GM12874 (cell line): ENCODE data around the gene SLC8A3.

Experiments
- TF ChIP-seq, protein P1 (sequence below): IDR thresholded peaks from 2 replicates; pipeline ENCODE4 v1.5.1; 2011; ENCODE audit warnings: low read depth, mild to moderate bottlenecking, control low read depth, low read length, moderate library complexity; ENCODE audit not compliant: insufficient read depth

The SLC8A3 gene

GRCh38 chr14:70082394-70082793 is 106.4 kb downstream of the SLC8A3 start:
- TF ChIP-seq, protein P1, sequence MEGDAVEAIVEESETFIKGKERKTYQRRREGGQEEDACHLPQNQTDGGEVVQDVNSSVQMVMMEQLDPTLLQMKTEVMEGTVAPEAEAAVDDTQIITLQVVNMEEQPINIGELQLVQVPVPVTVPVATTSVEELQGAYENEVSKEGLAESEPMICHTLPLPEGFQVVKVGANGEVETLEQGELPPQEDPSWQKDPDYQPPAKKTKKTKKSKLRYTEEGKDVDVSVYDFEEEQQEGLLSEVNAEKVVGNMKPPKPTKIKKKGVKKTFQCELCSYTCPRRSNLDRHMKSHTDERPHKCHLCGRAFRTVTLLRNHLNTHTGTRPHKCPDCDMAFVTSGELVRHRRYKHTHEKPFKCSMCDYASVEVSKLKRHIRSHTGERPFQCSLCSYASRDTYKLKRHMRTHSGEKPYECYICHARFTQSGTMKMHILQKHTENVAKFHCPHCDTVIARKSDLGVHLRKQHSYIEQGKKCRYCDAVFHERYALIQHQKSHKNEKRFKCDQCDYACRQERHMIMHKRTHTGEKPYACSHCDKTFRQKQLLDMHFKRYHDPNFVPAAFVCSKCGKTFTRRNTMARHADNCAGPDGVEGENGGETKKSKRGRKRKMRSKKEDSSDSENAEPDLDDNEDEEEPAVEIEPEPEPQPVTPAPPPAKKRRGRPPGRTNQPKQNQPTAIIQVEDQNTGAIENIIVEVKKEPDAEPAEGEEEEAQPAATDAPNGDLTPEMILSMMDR: no peak

DNA sequence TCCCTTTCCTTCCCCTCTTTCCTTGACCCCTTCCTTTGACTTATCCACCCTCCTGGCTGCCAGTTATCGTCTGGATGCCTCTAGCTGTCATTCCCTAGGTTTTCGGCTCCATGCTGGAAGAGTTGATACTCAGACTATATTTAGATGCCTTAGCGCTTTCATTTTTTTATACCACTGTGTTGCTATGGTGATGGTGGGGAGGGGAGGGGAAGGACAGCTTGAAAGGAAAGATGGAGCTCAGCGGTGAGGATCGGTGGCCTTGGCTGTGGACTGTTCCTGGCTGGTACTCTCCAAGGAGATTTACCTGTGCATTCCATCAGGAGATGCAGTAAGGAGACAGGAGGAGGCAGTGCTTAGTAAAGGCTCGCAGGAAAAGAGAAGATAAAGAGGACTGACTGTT is 108.7 kb downstream of the SLC8A3 start:
- TF ChIP-seq, protein P1: no peak

GRCh38 chr14:70078329-70078728 is 110.4 kb downstream of the SLC8A3 start:
- TF ChIP-seq, protein P1: no peak

DNA sequence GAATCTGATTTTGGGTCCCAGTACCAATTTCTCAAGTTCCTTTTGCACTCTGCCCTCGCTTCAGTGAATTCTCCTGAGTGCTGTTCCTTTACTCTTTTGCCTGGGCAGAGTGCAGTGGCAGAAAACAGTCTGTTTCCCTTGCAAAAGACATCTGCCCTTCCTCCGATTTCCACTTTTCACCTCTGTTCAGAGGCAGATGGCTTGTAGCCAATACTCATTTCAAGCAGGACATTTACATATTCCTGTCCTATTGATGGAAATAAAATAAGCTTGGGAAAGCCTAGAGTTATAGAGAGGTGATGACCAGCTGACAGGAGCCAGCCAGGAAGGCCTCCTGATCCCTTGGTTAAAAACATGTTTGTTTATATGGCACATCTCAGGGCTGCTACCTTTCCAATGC is 111.0 kb downstream of the SLC8A3 start:
- TF ChIP-seq, protein P1: no peak

GRCh38 chr14:70077005-70077404 is 111.7 kb downstream of the SLC8A3 start:
- TF ChIP-seq, protein P1: no peak

DNA sequence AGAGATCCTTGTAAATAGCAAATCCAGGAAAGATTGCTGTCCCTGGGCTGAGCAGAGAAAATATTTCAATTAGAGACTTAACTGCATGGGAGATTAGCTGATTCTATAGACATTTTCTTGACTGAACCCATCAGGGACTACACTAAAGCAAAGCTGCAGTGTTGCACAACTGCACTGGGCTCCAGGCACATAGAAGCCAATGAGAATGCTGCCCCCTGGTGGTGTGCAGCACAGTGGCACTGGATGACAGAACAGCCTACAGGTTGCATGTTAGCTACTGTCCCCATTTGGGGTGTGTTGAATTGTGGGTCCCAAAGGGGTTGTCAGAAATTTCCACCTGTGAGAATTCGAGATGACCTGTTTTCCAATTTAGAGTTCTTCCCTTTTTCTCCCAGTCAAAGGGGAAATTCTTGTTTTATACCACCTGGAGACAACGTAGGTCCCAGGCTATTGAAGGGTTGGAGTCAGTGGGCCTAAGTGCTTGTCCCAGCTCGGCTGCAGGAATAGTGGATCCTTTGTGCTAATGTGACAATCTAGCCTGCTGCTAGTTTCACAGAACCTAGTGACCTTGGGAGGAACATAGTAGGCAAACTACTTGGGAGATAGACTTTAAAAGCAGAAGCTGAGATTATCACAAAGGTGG is 114.7 kb downstream of the SLC8A3 start:
- TF ChIP-seq, protein P1: peak; percentile 84

GRCh38 chr14:70069186-70069585 is 119.6 kb downstream of the SLC8A3 start:
- TF ChIP-seq, protein P1: no peak
